Dermis blood vessel endothelial cell (primary cell): ENCODE data around the gene DES. TPM values are rescaled to one million over a fixed set of nuclear protein-coding genes. Genes with fewer than 3 reads are reported as not detected.
"Not testable (repeated sequence)": the region's sequence is repeated elsewhere in the genome, so short reads cannot be mapped to it uniquely, and the experiment has no call there.

Experiments used
- DNase-seq: peaks from one replicate; pipeline ENCODE4 v3.0.0; 2010
- total RNA-seq: library from RNA; depleted of rRNA; stranded (reverse); fragments of >200 nt; gene quantifications from 2 replicates; pipeline ENCODE4 v1.2.3, GENCODE V29; 2014

DES gene
- not detected in 2 replicates for total RNA-seq

- no peak for DNase-seq
Measured at GRCh38 chr2:219418155-219419011, at the start of gene DES. Gene DES, plus strand, starts transcription at chr2:219418377. Its CDS starts 86 bp downstream, at chr2:219418463.

DNA sequence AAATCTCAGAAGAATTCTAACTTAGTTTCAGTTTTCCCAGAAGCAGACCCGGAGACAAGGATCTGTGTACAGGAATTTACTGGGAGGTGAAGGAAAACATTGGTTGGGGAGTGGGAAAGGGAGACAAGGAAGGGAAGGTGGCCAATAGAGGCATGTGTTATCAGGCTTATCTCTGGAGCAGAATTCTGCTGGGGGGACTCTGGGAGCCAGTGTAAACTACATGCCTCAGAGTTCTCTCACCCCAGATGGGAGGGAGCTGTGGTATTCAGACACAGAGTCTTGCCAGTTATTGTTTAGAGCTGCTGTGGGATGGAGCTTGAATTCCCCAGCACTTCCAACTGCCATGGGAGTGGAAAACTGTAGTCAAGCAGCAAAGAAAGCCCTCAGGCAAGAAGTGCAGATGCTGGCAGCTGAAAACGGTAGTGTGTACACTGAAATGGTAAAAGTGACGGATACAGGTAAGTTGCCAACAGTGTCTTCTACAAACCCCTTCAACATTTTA is 49.4 kb upstream of the DES start:
- DNase-seq = peak; percentile 12

GRCh38 chr2:219369447-219369861 is 48.7 kb upstream of the DES start:
- no peak for DNase-seq

DNA sequence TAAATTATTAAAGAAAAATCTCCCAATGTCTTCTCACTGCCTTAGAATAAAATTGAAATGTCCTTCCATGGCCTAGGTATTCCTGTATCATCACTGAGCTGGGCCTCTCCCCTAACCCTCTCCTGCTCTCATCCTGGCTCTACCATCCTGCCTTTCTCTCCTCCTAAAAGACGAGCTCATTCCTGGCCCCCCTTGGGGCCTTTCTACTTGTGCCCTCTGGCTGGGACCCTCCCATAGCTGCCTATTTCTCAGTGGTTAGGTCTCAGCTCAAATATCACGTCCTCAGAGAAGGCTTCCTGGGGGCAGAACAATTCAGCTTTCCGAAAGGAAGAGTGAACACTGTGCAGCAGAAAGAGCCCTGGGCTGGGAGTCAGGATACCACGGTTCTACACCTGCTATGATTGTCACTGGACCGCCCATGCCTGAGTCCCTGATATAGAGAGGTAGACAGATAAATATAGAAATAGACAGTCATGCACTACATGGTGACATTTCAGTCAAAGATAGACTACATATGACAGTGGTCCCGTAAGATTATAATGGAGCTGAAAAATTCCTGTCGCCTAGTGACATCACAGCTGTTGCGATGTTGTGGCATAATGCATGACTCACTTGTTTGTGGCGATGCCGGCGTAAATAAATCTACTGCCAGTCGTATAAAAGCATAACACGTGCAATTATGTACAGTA is 39.9 kb upstream of the DES start:
- DNase-seq = no peak

DNA sequence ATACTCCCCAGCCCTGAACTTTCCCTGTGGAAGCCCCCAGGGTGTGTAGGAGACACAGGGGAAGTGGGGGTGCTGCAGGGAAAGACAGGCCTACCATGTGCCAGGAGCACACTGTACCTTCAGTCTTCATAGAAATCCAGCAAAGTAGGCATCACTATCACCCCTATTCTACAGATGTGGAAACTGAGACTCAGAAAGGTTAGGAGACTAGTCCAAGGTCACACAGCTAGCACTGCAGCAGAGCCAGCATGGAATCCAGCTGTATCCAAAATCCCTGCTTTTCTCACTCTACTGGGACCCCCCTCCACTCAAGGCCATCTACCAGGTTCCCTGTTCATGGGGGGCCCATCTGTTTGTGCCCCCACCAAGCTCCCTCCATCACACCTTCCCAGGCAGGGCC is 37.3 kb upstream of the DES start:
- DNase-seq = no peak

GRCh38 chr2:219381448-219381847 is 36.7 kb upstream of the DES start:
- DNase-seq = no peak

GRCh38 chr2:219384083-219384713 is 34.0 kb upstream of the DES start:
- DNase-seq = no peak

DNA sequence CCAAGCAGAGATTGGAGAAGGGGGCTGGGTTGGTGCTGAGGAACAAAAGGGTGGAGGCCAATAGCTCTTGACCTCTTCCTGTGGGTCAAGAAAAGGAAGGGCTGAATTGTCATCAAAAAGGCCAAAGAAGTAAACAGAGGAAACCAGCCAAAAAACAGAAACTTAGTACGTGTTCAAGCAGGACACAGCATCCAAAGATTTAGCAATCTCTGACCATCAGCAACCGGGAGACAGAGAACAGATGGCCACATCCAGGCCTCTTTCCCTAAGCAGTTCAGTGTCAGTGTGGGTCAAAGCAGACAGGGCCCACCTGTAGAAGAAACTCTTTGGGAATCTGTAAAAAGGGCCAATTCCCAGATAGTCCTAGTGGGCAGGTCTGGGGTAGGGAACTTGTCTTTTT is 33.3 kb upstream of the DES start:
- DNase-seq = no peak

GRCh38 chr2:219385958-219386520 is 32.1 kb upstream of the DES start:
- no peak for DNase-seq

DNA sequence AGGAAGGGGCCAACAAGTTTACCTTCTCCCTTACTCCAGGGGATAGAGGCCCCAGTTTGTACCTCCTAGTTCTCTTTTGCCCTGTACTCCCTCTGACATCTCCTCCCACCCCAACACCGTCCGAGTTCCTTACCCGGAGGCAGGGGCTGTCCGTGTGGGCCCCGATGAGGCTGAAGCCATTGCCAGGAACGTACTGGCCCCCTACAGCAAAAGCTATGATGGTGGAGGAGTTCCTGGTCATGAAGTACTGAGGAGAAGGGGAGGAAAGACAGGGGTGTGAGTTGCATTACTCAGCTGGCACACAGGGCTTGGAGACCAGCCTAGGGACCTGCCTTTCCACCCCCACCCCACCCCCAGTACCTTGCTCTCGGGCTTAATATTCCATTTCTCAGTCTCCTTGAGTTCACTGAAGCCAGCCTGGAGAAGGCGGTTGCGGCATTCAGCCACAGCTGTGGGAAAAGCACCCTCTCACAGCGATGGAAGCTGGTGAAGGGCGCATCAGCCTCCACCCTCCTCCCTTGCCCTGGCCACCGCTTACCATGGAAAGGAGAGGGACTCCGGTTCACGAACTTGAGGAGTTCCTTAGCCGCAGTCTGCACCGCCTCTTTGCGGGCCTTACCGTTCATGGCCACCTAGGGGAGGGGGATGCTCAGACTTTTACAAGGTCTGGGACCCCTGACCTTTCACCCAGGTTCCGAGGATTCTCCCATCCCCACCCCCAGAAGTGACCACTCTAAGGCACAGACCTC is 31.5 kb upstream of the DES start:
- peak; percentile 15 for DNase-seq

DNA sequence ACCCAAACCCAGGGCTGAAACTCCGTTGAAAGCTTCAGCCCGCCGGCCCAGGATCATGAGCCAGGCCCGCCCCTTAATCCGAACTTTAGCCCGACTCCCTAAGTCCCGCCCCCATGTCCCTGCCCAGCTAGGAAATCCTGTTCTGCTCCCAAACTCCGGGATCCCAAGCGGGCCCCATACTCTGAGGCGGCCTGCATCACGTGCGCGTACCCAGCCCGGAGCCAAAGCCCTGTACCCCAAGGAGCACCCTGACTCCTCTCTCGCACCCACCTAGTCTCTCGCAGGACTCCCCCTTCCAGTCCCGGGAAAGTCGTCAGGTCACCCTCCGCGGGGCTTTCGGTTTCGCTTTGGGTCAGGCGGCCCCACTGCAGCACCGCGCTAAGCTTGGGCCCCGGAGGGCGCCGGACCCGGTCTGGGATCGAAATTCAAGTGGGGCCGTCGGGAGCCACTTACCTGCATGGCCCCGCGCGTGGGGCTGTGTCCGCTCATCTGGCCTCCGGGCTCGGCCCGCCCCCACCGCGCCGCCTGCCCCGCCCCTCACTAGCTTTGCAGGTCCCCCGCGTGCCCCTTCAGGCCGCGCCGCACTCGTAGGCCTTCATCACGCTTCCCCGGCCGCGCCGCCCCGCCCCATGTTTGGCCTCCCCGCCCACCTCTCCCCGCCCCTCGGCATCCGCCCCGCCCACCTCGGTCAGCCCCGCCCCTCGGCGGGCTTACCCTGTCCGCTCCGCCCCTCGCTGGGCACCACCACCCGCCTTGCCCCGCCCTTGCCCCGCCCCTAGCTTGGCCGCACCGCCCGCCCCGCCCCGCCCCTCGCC is 30.7 kb upstream of the DES start, which contains the start of gene DNPEP:
Gene DNPEP, minus strand, starts transcription at position 607 of the 815 bp plus-strand sequence. Its CDS starts 118 bp downstream, at position 489.
- peak; percentile 96 for DNase-seq

GRCh38 chr2:219388121-219388906 is 29.9 kb upstream of the DES start:
- DNase-seq = peak; percentile 98

DNA sequence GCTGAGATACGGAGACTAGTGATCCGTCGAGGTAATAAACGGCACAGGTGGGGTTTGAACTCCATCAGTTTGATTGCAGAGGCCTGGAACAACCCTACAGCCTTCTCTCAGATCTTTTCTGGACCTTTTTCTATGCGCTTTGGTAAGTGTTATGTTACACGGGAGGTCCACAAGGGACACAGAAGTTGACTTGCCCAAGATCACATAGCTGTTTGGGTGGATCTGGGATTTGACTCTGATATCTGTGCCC is 29.3 kb upstream of the DES start:
- no peak for DNase-seq

GRCh38 chr2:219392754-219393153 is 25.4 kb upstream of the DES start:
- DNase-seq = no peak

DNA sequence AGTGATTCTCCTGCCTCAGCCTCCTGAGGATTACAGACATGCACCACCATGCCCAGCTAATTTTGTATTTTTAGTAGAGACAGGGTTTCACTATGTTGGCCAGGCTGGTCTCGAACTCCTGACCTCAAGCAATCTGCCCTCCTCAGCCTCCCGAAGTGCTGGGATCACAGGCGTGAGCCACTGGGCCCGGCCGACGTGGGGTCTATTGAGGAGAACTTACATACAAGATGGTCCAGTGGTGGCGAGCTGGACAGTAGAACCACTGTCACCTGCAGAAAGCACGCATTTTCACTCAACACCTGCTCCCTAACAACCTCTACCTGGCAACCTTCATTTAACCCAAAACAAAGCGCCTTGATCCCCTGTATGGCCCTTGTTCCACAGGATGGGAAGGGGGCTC is 23.1 kb upstream of the DES start:
- not testable (repeated sequence) for DNase-seq

GRCh38 chr2:219395609-219396008 is 22.6 kb upstream of the DES start:
- no peak for DNase-seq

GRCh38 chr2:219396863-219397457 is 21.2 kb upstream of the DES start:
- DNase-seq = no peak

DNA sequence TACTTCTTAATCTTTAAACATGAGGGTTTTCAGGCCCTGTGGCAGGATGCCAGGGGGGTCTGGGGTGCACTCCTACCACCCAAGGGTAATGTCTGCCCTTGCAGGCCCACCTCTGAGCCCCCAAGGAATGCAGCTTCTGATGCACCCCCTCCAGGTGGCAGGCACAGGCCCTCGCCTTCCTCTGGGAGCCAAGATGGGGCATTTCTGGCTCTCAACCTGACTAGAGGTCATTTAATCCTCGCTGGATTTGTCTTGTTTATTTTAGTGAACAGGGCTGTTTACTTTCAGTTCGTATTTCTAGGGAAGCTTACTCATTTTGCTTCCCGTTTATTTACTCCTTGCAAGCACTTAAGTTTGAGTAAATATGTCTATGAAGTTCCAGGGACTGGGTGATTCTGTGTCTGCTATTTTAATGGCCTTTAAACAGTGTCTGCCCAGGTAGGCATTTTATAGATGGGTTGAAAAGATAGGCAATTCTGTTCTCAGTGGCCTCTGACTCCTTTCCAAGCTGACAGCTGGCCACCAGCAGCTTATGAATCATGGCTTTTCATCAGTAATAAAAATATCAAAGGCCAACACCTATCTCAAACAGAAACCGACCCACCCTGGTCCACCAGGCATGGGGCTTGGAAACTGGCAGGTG is 19.3 kb upstream of the DES start:
- DNase-seq = no peak

DNA sequence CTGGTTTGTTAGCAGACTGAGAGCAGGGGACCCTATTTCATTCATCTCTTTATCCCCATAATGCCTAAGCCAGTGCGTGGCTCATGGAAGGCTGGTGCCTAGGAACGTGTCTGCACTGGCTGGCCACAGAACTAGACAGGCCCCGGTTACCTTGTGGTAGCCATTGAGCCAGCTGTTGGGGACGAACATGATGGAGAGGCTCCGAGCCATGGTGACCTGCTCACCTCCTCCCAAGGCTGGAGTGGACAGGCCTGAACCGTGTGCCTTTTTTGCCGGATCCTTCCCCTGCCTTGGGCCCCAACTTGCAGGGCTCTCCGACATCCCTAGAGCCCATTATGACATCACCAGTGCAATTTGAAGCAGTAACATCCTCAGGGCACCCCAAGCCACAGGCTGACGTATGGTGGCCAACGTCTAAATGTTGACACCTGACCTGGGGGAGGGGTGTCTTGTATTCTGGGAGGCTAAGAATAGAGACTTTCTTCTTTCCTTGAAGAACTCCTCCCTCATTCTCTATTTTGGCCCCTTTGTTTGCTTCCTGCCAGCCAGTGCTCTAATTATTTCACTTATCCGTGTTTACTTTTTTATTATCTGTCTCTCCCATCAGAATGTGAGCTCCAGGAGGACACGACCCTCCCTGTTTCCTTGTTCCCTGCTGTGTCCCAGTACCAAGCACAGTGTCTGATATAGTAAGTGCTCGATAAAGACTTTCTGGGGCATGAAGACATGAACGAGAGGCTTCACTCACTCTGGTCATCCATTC is 18.3 kb upstream of the DES start:
- no peak for DNase-seq
